Neuronal stem cell (in vitro differentiated cells): ENCODE data around the gene CUX1.
A peak's percentile ranks its signal among the peaks of the same experiment; 100 is the strongest.

Experiments used
- DNase-seq: peaks from one replicate; pipeline ENCODE4 v3.0.0-alpha.2; 2013; ENCODE audit warnings: low spot score
- H2AFZ ChIP-seq: one replicate; pipeline ENCODE4 v1.6.1; 2013; ENCODE audit warnings: mild to moderate bottlenecking, low read length, inconsistent platforms
- H2AK5ac ChIP-seq: 2 replicates; pipeline ENCODE4 v1.6.1; 2013; ENCODE audit warnings: low read depth, mild to moderate bottlenecking, inconsistent platforms, low read length, moderate library complexity, mixed read lengths
- H2BK120ac ChIP-seq: 2 replicates; pipeline ENCODE4 v1.6.1; 2013; ENCODE audit warnings: low read depth, mild to moderate bottlenecking, inconsistent platforms, low read length, moderate library complexity, mixed read lengths
- H2BK12ac ChIP-seq: one replicate; pipeline ENCODE4 v1.6.1; 2013; ENCODE audit warnings: low read length, inconsistent platforms
- H2BK15ac ChIP-seq: 2 replicates; pipeline ENCODE4 v1.6.1; 2013; ENCODE audit warnings: mild to moderate bottlenecking, low read length, inconsistent platforms, mixed read lengths
- H2BK5ac ChIP-seq: one replicate; pipeline ENCODE4 v1.6.1; 2013; ENCODE audit warnings: inconsistent platforms, mild to moderate bottlenecking, low read length, moderate library complexity
- H3K14ac ChIP-seq: one replicate; pipeline ENCODE4 v1.6.1; 2013; ENCODE audit warnings: low read length, inconsistent platforms
- H3K18ac ChIP-seq: 2 replicates; pipeline ENCODE4 v1.6.1; 2013; ENCODE audit warnings: low read length, inconsistent platforms
- H3K23ac ChIP-seq: 2 replicates; pipeline ENCODE4 v1.6.1; 2013; ENCODE audit warnings: low read depth, mild to moderate bottlenecking, mixed read lengths, low read length, inconsistent platforms; ENCODE audit not compliant: poor library complexity
- H3K27ac ChIP-seq: replicated peaks from 3 replicates; pipeline ENCODE4 v1.5.1; 2013; ENCODE audit warnings: low read length, inconsistent platforms
- H3K27me3 ChIP-seq, 3 experiments: 2 replicates each; pipeline ENCODE4 v1.6.1; 2013; ENCODE audit warnings: low read length in 3 of 3, mild to moderate bottlenecking in 2 of 3, inconsistent platforms in 1 of 3, low read depth in 1 of 3, mixed read lengths in 1 of 3, moderate library complexity in 1 of 3; ENCODE audit not compliant: control insufficient read depth in 3 of 3, insufficient read depth in 3 of 3
- H3K36me3 ChIP-seq, 2 donors: replicated peaks in 1 of 2; 2 replicates each; pipeline ENCODE4 v1.6.1; 2013; ENCODE audit warnings: low read length in 2 of 2; ENCODE audit not compliant: control insufficient read depth in 2 of 2, insufficient read depth in 2 of 2
- H3K4ac ChIP-seq: 2 replicates; pipeline ENCODE4 v1.6.1; 2013; ENCODE audit warnings: inconsistent platforms, mild to moderate bottlenecking, low read length, moderate library complexity
- H3K4me1 ChIP-seq, 2 donors: 1 replicate in 1 of 2; 2 replicates in 1 of 2; pipeline ENCODE4 v1.6.1; 2013; ENCODE audit warnings: low read length in 2 of 2, low read depth in 1 of 2; ENCODE audit not compliant: control insufficient read depth in 2 of 2, insufficient read depth in 1 of 2
- H3K4me2 ChIP-seq: one replicate; pipeline ENCODE4 v1.6.1; 2013; ENCODE audit warnings: mild to moderate bottlenecking, low read length, inconsistent platforms; ENCODE audit not compliant: insufficient read depth, poor library complexity, severe bottlenecking
- H3K4me3 ChIP-seq, 2 donors: 2 replicates each; pipeline ENCODE4 v1.5.1; 2013; ENCODE audit warnings: low read length in 2 of 2, mild to moderate bottlenecking in 2 of 2, inconsistent platforms in 1 of 2, moderate library complexity in 1 of 2
- H3K79me1 ChIP-seq: one replicate; pipeline ENCODE4 v1.6.1; 2013; ENCODE audit warnings: low read depth, mild to moderate bottlenecking, inconsistent platforms, low read length, moderate library complexity
- H3K9ac ChIP-seq: one replicate; pipeline ENCODE4 v1.6.1; 2013; ENCODE audit warnings: mild to moderate bottlenecking, low read depth, low read length, inconsistent platforms; ENCODE audit not compliant: poor library complexity
- H3K9me3 ChIP-seq, 2 donors: replicated peaks in 1 of 2; 2 replicates each; pipeline versions ENCODE3 to v1.6.1; 2013; ENCODE audit warnings: low read length in 2 of 2, mild to moderate bottlenecking in 2 of 2, inconsistent platforms in 1 of 2, low read depth in 1 of 2, mixed read lengths in 1 of 2, moderate library complexity in 1 of 2; ENCODE audit not compliant: control insufficient read depth in 2 of 2, insufficient read depth in 1 of 2
- H4K8ac ChIP-seq: one replicate; pipeline ENCODE4 v1.6.1; 2013; ENCODE audit warnings: low read depth, mild to moderate bottlenecking, inconsistent platforms, low read length, moderate library complexity
- H4K91ac ChIP-seq: one replicate; pipeline ENCODE4 v1.6.1; 2013; ENCODE audit warnings: low read length, low read depth, mild to moderate bottlenecking, inconsistent platforms; ENCODE audit not compliant: poor library complexity
- WGBS, 2 donors: extraction: QIAGEN DNeasy Blood & Tissue Kit; methylation state at CpG; one replicate each; pipeline ENCODE4 v1.1.7; 2013; ENCODE audit warnings: missing lambda C conversion rate in 2 of 2, mixed read lengths in 1 of 2; ENCODE audit not compliant: insufficient read length in 2 of 2, insufficient replicate concordance in 1 of 2; ENCODE audit errors: extremely low coverage in 2 of 2; 5-methylcytosine and 5-hydroxymethylcytosine counted together

CUX1 gene

DNA sequence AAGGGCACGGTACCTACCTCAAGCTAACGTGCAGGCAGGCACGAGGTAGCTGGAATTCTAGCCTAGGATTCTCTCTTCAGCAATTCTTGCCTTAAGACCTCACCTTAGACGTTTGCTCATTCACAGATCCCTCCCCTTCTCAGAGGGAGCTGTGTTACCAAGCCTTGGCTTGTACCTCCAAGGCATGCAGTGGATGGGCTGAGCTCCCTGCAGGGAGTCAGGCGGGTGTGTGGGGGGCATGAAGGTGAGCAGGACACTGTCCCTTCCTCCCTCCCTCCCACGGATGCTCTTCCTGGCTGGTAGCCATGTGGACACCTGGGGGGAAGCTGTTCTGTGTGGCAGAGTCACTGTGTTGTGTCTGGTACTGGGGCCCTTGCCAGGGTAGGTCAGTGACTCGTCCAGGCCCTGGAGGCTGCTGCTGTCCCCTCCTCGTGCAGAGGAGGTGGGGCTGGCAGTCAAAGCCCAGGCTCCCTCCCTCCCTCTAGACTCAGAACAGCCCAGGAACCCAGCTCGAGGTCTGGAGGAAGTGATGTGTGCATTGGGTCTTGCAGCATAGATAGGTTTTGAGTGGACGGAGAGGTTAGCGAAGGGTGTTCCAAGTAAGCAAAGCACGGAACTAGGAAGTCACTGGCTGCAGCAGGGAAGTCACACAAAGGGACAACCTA, 247.1 kb downstream of the CUX1 start:
- Histone ChIP-seq H3K4me3 (no peak overlapping the region), H3K4me2 (no peak overlapping the region), H2BK12ac (no peak overlapping the region), H2BK120ac (no peak overlapping the region), H3K36me3 (peaks cover 1 to 5% of the 10 kb centered on the region in 2 donors), H2BK15ac (no peak overlapping the region), H3K18ac (peak overlapping the region; percentile 15), H3K4ac (no peak overlapping the region), H3K9ac (no peak overlapping the region), H3K4me1 (peaks cover 4 to 15% of the 10 kb centered on the region in 2 donors), H3K27me3 (no peaks in the 10 kb centered on the region), H3K14ac (peak overlapping the region; percentile 33), H4K91ac (no peak overlapping the region), H2BK5ac (no peak overlapping the region), H3K9me3 (no peaks in the 10 kb centered on the region), H3K23ac (peak overlapping the region; percentile 35), H2AFZ (no peak overlapping the region), H4K8ac (no peak overlapping the region), H3K27ac (no peak overlapping the region), H2AK5ac (no peak overlapping the region), H3K79me1 (peaks cover 4% of the 10 kb centered on the region)
- no peak for DNase-seq
- WGBS, 2 donors = no CpG with 5 or more reads among the region's 12 CpGs

DNA sequence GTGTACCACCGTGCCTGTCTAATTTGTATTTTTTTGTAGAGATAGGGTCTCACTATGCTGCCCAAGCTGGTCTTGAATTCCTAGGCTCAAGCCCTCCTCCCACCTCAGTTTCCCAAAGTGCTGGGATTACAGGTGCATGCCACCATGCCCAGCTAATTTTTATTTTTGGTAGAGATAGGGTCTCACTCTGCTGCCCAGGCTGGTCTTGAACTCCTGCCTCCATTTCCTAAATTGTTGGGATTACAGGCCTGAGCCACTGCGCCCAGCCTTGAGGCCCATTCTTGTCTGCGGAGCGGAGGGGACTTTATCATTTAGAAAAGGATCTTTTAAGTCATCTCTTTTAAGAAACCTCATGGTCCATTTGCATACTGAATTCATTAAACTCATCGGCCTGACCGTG, 247.8 kb downstream of the CUX1 start:
- Histone ChIP-seq H2BK12ac (no peak overlapping the region), H3K4me1 (peaks cover 4 to 20% of the 10 kb centered on the region in 2 donors), H3K27ac (no peak overlapping the region), H3K18ac (no peak overlapping the region), H3K4me2 (no peak overlapping the region), H3K4me3 (no peak overlapping the region), H3K79me1 (peaks cover 4% of the 10 kb centered on the region), H2AFZ (no peak overlapping the region), H3K27me3 (no peaks in the 10 kb centered on the region), H2BK15ac (no peak overlapping the region), H3K23ac (no peak overlapping the region), H3K9me3 (no peaks in the 10 kb centered on the region), H2AK5ac (no peak overlapping the region), H3K4ac (no peak overlapping the region), H4K91ac (no peak overlapping the region), H3K14ac (no peak overlapping the region), H2BK120ac (no peak overlapping the region), H3K36me3 (peaks cover 1 to 11% of the 10 kb centered on the region in 2 donors), H2BK5ac (no peak overlapping the region), H3K9ac (no peak overlapping the region), H4K8ac (no peak overlapping the region)
- DNase-seq = no peak
- WGBS, 2 donors = no CpG with 5 or more reads among the region's 6 CpGs

GRCh38 chr7:102066476-102066875, 249.1 kb downstream of the CUX1 start:
- H3K36me3 ChIP-seq = peaks cover 2 to 23% of the 10 kb centered on the region in 2 donors
- H3K9ac ChIP-seq = no peak overlapping the region
- H3K4me1 ChIP-seq = peaks cover 4 to 20% of the 10 kb centered on the region in 2 donors
- no peak overlapping the region for H3K4ac ChIP-seq
- no peak overlapping the region for H2BK15ac ChIP-seq
- no peaks in the 10 kb centered on the region for H3K27me3 ChIP-seq
- no peak overlapping the region for H3K27ac ChIP-seq
- H4K8ac ChIP-seq = no peak overlapping the region
- no peak overlapping the region for H3K4me2 ChIP-seq
- H3K14ac ChIP-seq = no peak overlapping the region
- no peak overlapping the region for H2AK5ac ChIP-seq
- H2BK120ac ChIP-seq = no peak overlapping the region
- H3K18ac ChIP-seq = no peak overlapping the region
- H3K23ac ChIP-seq = no peak overlapping the region
- no peak overlapping the region for H2BK5ac ChIP-seq
- no CpG with 5 or more reads among the region's 9 CpGs for WGBS, 2 donors
- no peak overlapping the region for H2AFZ ChIP-seq
- peaks cover 4% of the 10 kb centered on the region for H3K79me1 ChIP-seq
- H4K91ac ChIP-seq = no peak overlapping the region
- H3K4me3 ChIP-seq = no peak overlapping the region
- H2BK12ac ChIP-seq = no peak overlapping the region
- H3K9me3 ChIP-seq = peaks cover under 1 to 9% of the 10 kb centered on the region in 2 donors
- DNase-seq = no peak

GRCh38 chr7:102068846-102069245, 251.4 kb downstream of the CUX1 start:
- Histone ChIP-seq H2AK5ac (peak overlapping the region; percentile 72), H4K8ac (no peak overlapping the region), H3K14ac (peak overlapping the region; percentile 23), H3K18ac (peak overlapping the region; percentile 84), H3K4me1 (peaks cover 4 to 17% of the 10 kb centered on the region in 2 donors), H4K91ac (no peak overlapping the region), H2BK120ac (no peak overlapping the region), H3K4me3 (no peak overlapping the region), H3K4me2 (no peak overlapping the region), H2BK5ac (no peak overlapping the region), H3K27me3 (no peaks in the 10 kb centered on the region), H3K27ac (no peak overlapping the region), H2BK12ac (peak overlapping the region; percentile 42), H3K4ac (no peak overlapping the region), H2BK15ac (no peak overlapping the region), H3K23ac (peak overlapping the region; percentile 61), H3K9me3 (peaks cover 3 to 19% of the 10 kb centered on the region in 2 donors), H2AFZ (no peak overlapping the region), H3K9ac (no peak overlapping the region), H3K36me3 (peaks cover 9 to 36% of the 10 kb centered on the region in 2 donors), H3K79me1 (peaks cover 4% of the 10 kb centered on the region)
- no peak for DNase-seq
- no CpG with 5 or more reads among the region's 14 CpGs for WGBS, 2 donors
